CD4-positive, alpha-beta T cell (primary cell): ENCODE results near the gene GOLGA6L10. TPM values are rescaled to one million over a fixed set of nuclear protein-coding genes. Genes with fewer than 3 reads are reported as not detected.
"Not testable (repeated sequence)": the region's sequence is repeated elsewhere in the genome, so short reads cannot be mapped to it uniquely, and the experiment has no call there.

Experiments used
- ATAC-seq: fragments of 200-7000 bp; cut with Tn5 transposase; one replicate; pipeline ENCODE4 v1.10.0; 2022; ENCODE audit warnings: mild to moderate bottlenecking; ENCODE audit not compliant: poor library complexity
- CTCF ChIA-PET: fragments of 350-600 bp; sonication (Branson Sonifier 250); formaldehyde crosslinking; loops from one replicate; lab custom pipeline; 2021; ENCODE audit warnings: antibody characterized with exemption, inconsistent platforms; lab: Charles Lee
- POLR2A ChIA-PET: fragments of 350-600 bp; sonication (Branson Sonifier 250); formaldehyde crosslinking; loops from one replicate; lab custom pipeline; 2021; ENCODE audit warnings: antibody characterized with exemption, inconsistent platforms; lab: Charles Lee
- DNase-seq, 14 experiments: peaks; one replicate each; pipeline ENCODE4 v3.0.0-alpha.2; 2013 to 2020; ENCODE audit warnings: mixed read lengths in 2 of 14
- H3K27ac ChIP-seq, 2 donors: one replicate each; pipeline versions ENCODE4 v1.5.1 to v1.7.0; 2013; ENCODE audit warnings: low read length in 2 of 2, low read depth in 1 of 2, mild to moderate bottlenecking in 1 of 2
- H3K27me3 ChIP-seq, 2 experiments: 1 replicate in 1 of 2; 2 replicates in 1 of 2; pipeline versions ENCODE4 v1.6.1 to v1.7.0; 2013; ENCODE audit warnings: low read length in 2 of 2, control low read depth in 1 of 2, mild to moderate bottlenecking in 1 of 2, moderate library complexity in 1 of 2; ENCODE audit not compliant: insufficient read depth in 2 of 2, control insufficient read depth in 1 of 2
- H3K36me3 ChIP-seq: one replicate; pipeline ENCODE4 v1.6.1; 2013; ENCODE audit warnings: low read length, control low read depth; ENCODE audit not compliant: insufficient read depth
- H3K4me1 ChIP-seq: one replicate; pipeline ENCODE4 v1.6.1; 2013; ENCODE audit warnings: low read length, control low read depth; ENCODE audit not compliant: insufficient read depth
- H3K4me3 ChIP-seq: one replicate; pipeline ENCODE4 v1.5.1; 2013; ENCODE audit warnings: mild to moderate bottlenecking, low read length, moderate library complexity
- H3K9me3 ChIP-seq, 2 experiments: 1 replicate in 1 of 2; 2 replicates in 1 of 2; pipeline versions ENCODE4 v1.6.1 to v1.7.0; 2013; ENCODE audit warnings: low read length in 2 of 2, mild to moderate bottlenecking in 2 of 2, control low read depth in 1 of 2, moderate library complexity in 1 of 2; ENCODE audit not compliant: control insufficient read depth in 1 of 2, insufficient read depth in 1 of 2
- H3K27ac Mint-ChIP-seq: one replicate; pipeline ENCODE4 v1.8.0; 2020; ENCODE audit warnings: mixed read lengths
- H3K27me3 Mint-ChIP-seq: one replicate; pipeline ENCODE4 v1.8.0; 2021; ENCODE audit warnings: mixed read lengths
- H3K36me3 Mint-ChIP-seq: one replicate; pipeline ENCODE4 v1.8.0; 2021; ENCODE audit warnings: low read depth, mixed read lengths
- H3K4me1 Mint-ChIP-seq: one replicate; pipeline ENCODE4 v1.8.0; 2021; ENCODE audit warnings: low read depth, mixed read lengths
- H3K4me3 Mint-ChIP-seq: one replicate; pipeline ENCODE4 v1.8.0; 2020; ENCODE audit warnings: mild to moderate bottlenecking, mixed read lengths
- H3K9me3 Mint-ChIP-seq: one replicate; pipeline ENCODE4 v1.8.0; 2020; ENCODE audit warnings: mixed read lengths
- intact Hi-C, 2 experiments: fragments of 100-400 bp; cut with DNase I in 1 of 2; cut with micrococcal nuclease in 1 of 2; formaldehyde crosslinking; loops; one replicate each; pipeline versions ENCODE4 v1.15.1 to v1.9.0; 2023 to 2025; cut with DNase I, micrococcal nuclease
- total RNA-seq, 174 experiments: library from RNA in 2 of 174; stranded (reverse) in 2 of 174; gene quantifications; one replicate each; pipeline ENCODE4 v1.2.3 and lab custom pipeline; 2021 to 2026
- TF ChIP-seq, protein P1 (sequence below): fragments of 200-600 bp; IDR thresholded peaks from one replicate; pipeline ENCODE4 v1.8.0; 2022; ENCODE audit warnings: antibody characterized with exemption, mild to moderate bottlenecking

The GOLGA6L10 gene
- total RNA-seq, 2 experiments from 2014 or later: 0.93 to 1.1 TPM

DNA sequence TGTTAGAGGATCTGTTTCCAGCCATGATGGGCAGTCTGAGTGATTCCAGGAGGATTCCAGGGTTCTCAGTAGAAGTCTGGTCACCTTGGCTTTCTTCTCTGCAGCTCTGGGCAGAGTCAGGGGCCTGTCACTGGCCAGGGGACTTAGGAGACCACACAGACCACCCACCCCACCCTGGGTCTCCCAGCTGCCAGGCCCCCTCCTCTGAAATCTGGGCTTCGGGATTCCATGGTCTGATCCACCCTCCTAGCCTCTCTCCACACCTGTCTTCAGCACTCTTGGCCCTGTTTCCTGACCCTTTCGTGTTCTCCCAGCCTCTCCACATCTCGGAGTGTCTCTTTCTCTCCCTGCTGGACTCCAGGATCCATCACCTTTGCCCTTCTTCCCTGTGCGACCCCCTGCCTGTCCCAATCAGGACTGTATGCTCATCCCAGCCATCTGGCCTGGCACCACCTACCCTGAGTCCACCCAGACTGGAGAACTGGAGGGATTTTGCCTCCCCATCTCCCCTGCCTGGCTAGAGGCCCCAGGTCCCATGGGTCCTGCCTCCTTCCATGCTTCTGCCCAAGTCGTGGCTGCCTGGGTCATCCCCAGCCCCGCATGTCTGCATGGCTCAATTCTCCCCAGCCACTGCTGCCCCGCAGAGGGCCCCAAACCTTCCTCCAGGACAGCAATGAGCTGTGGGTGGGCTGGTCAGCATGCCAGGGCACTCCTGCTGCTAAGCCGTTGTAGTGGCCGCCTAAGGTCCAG lies 34.3 kb downstream of the GOLGA6L10 start:
- Histone ChIP-seq H3K4me3 (no peak overlapping the region), H3K4me1 (no peaks in the 10 kb centered on the region), H3K36me3 (no peaks in the 10 kb centered on the region), H3K27ac (no peak overlapping the region), H3K9me3 (no peaks in the 10 kb centered on the region), H3K27me3 (no peaks in the 10 kb centered on the region)
- no peak overlapping the region for H3K27ac Mint-ChIP-seq
- ATAC-seq (no peak), DNase-seq (no peak)
- H3K9me3 Mint-ChIP-seq: no peaks in the 10 kb centered on the region
- TF ChIP-seq, protein P1, sequence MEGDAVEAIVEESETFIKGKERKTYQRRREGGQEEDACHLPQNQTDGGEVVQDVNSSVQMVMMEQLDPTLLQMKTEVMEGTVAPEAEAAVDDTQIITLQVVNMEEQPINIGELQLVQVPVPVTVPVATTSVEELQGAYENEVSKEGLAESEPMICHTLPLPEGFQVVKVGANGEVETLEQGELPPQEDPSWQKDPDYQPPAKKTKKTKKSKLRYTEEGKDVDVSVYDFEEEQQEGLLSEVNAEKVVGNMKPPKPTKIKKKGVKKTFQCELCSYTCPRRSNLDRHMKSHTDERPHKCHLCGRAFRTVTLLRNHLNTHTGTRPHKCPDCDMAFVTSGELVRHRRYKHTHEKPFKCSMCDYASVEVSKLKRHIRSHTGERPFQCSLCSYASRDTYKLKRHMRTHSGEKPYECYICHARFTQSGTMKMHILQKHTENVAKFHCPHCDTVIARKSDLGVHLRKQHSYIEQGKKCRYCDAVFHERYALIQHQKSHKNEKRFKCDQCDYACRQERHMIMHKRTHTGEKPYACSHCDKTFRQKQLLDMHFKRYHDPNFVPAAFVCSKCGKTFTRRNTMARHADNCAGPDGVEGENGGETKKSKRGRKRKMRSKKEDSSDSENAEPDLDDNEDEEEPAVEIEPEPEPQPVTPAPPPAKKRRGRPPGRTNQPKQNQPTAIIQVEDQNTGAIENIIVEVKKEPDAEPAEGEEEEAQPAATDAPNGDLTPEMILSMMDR: no peak
- peaks cover 14% of the 10 kb centered on the region for H3K36me3 Mint-ChIP-seq
- no peak overlapping the region for H3K4me3 Mint-ChIP-seq
- ChIA-PET POLR2A (no interaction called here), CTCF (no interaction called here)
- no peaks in the 10 kb centered on the region for H3K27me3 Mint-ChIP-seq
- no peaks in the 10 kb centered on the region for H3K4me1 Mint-ChIP-seq
- intact Hi-C loops: no loop called here

DNA sequence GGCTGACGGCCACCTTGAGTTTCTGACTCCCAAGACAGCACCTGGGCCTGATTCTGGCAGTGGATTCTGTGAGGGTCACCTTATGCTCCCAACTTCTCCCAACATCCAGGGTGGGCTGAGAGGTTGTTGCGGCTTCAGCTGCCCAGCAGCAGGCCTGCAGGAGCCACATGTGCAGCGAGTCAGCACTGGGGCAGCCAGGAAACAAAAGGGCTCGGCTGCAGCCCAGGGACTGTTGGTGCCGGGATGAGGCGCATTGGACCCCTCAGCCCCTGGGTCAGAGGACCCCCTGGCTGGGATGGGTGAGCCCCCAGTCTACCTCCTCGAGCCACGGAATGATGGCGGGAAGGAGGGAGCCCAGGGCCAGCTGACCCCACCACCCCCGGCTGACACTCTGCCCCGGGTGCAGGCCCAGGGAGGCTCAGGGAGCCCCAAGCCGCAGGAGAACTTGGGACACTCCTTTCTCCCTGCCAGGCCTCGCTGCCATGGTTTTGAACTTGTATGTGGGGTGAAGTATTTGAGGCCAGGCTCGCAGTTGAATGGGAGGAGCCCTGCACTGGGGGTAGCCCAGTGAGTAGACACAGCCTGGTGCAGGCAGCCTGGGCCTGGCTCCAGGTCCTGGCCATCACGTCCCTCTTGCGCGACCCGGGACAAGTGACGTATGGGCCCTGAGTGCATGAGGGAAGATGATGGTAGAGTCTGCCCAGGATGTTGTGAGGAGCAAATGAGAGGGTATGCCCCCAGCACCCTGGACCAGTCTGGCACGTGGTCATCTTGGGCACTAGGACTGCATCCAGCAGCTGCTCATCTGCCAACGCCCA lies 35.1 kb downstream of the GOLGA6L10 start:
- DNase-seq, H3K4me3 ChIP-seq, H3K4me3 Mint-ChIP-seq, H3K9me3 ChIP-seq, H3K4me1 Mint-ChIP-seq, intact Hi-C loops, H3K27me3 ChIP-seq, H3K27me3 Mint-ChIP-seq, H3K4me1 ChIP-seq, ATAC-seq, H3K9me3 Mint-ChIP-seq, H3K27ac Mint-ChIP-seq, H3K36me3 ChIP-seq, POLR2A ChIA-PET, H3K27ac ChIP-seq, CTCF ChIA-PET: not testable (repeated sequence)
- peaks cover 14% of the 10 kb centered on the region for H3K36me3 Mint-ChIP-seq

DNA sequence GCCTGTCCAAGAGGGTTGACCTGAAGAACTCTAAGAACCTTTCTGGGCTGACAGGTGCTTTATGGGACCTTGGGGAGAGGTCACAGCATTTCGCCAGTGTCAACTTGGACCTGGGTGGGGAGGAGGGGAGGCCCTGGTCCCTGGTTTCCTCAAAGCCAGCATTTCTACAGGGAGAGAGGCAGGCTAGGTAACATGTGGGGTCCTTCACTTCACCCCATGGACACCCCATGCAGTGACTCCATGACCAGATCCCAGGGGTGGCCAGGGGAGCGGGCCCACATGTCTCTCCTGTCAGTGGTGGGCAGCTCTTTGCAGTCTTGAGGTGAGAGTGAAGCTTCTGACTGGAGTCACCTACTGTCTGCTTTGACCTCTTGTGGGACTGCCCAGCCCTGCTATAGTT lies 35.8 kb downstream of the GOLGA6L10 start:
- ChIA-PET CTCF (no interaction called here), POLR2A (no interaction called here)

More for the DNA sequence above, 35.8 kb downstream of the GOLGA6L10 start:
- H3K9me3 Mint-ChIP-seq: no peaks in the 10 kb centered on the region
- Histone ChIP-seq H3K27ac (no peak overlapping the region), H3K4me3 (no peak overlapping the region), H3K4me1 (no peaks in the 10 kb centered on the region), H3K9me3 (no peaks in the 10 kb centered on the region), H3K36me3 (no peaks in the 10 kb centered on the region), H3K27me3 (no peaks in the 10 kb centered on the region)
- H3K27me3 Mint-ChIP-seq: no peaks in the 10 kb centered on the region
- no peak overlapping the region for H3K27ac Mint-ChIP-seq
- H3K36me3 Mint-ChIP-seq: peaks cover 14% of the 10 kb centered on the region
- no peak overlapping the region for H3K4me3 Mint-ChIP-seq
- intact Hi-C loops: no loop called here
- TF ChIP-seq, protein P1: no peak
- ATAC-seq: no peak
- no peaks in the 10 kb centered on the region for H3K4me1 Mint-ChIP-seq
- no peak for DNase-seq
